Measurements from ENCODE around the gene ELK4.

ELK4 gene

GRCh38 chr1:205582046-205582445, 49.8 kb downstream of the ELK4 start:
- no peak for DNase-seq (ENCODE audit: low read depth in 1 of 2, low spot score in 1 of 2)
- no peak overlapping the region for H3K27ac ChIP-seq (replicated peaks)
- no peak overlapping the region for H3K4me3 ChIP-seq (replicated peaks; ENCODE audit: insufficient read depth, low read length)
- peaks cover 9% of the 10 kb centered on the region for H3K27me3 ChIP-seq (ENCODE audit: insufficient read depth, poor library complexity, severe bottlenecking)
- TF ChIP-seq REST (IDR thresholded peaks at IDR 0.05; ENCODE audit: insufficient replicate concordance, low read depth) (no peak), GABPA (IDR thresholded peaks at IDR 0.05; ENCODE audit: low read depth) (no peak), POLR2AphosphoS5 (IDR thresholded peaks at IDR 0.05; ENCODE audit: low read depth) (no peak), SPI1 (IDR thresholded peaks at IDR 0.05; ENCODE audit: borderline replicate concordance, low read depth) (no peak), CTCF (IDR thresholded peaks at IDR 0.05; ENCODE audit: insufficient read depth, low read length) (no peak)

- peaks cover 10% of the 10 kb centered on the region for H3K27me3 ChIP-seq (ENCODE audit: insufficient read depth, poor library complexity, severe bottlenecking)
- DNase-seq (ENCODE audit: low read depth in 1 of 2, low spot score in 1 of 2): no peak
- TF ChIP-seq SPI1 (IDR thresholded peaks at IDR 0.05; ENCODE audit: borderline replicate concordance, low read depth): no peak
- TF ChIP-seq POLR2AphosphoS5 (IDR thresholded peaks at IDR 0.05; ENCODE audit: low read depth): no peak
- no peak for TF ChIP-seq REST (IDR thresholded peaks at IDR 0.05; ENCODE audit: insufficient replicate concordance, low read depth)
- TF ChIP-seq GABPA (IDR thresholded peaks at IDR 0.05; ENCODE audit: low read depth): no peak
- no peak for TF ChIP-seq CTCF (IDR thresholded peaks at IDR 0.05; ENCODE audit: insufficient read depth, low read length)
- no peak overlapping the region for H3K4me3 ChIP-seq (replicated peaks; ENCODE audit: insufficient read depth, low read length)
- H3K27ac ChIP-seq (replicated peaks): no peak overlapping the region
Observed at GRCh38 chr1:205581321-205581980, 50.4 kb downstream of the ELK4 start.

- Histone ChIP-seq H3K27me3 (ENCODE audit: insufficient read depth, poor library complexity, severe bottlenecking) (peaks cover 13% of the 10 kb centered on the region), H3K4me3 (replicated peaks; ENCODE audit: insufficient read depth, low read length) (no peak overlapping the region), H3K27ac (replicated peaks) (no peak overlapping the region)
- no peak for TF ChIP-seq CTCF (IDR thresholded peaks at IDR 0.05; ENCODE audit: insufficient read depth, low read length)
- TF ChIP-seq GABPA (IDR thresholded peaks at IDR 0.05; ENCODE audit: low read depth): no peak
- no peak for TF ChIP-seq SPI1 (IDR thresholded peaks at IDR 0.05; ENCODE audit: borderline replicate concordance, low read depth)
- no peak for DNase-seq (ENCODE audit: low read depth in 1 of 2, low spot score in 1 of 2)
Observed at GRCh38 chr1:205580923-205581180, 51.0 kb downstream of the ELK4 start.

Measured in HL-60 (cell line).